H1 (cell line): Measurements from ENCODE around the gene PCDHA1. TPM values are rescaled to one million over a fixed set of nuclear protein-coding genes. Genes with fewer than 3 reads are reported as not detected.

Source experiments
- BCL11A ChIP-seq, 2 experiments: IDR thresholded peaks; one replicate each; pipeline ENCODE4 v1.6.1; 2011; ENCODE audit warnings: low read depth in 2 of 2, low read length in 2 of 2, mild to moderate bottlenecking in 2 of 2
- BRCA1 ChIP-seq: IDR thresholded peaks from 2 replicates; pipeline ENCODE4 v1.6.1; 2012; ENCODE audit warnings: low read depth, low read length, improper control_type of control experiment
- CBX8 ChIP-seq: fragments of 300-800, 300-1000 bp; sonication (generic); IDR thresholded peaks from 2 replicates; pipeline ENCODE4 v1.7.1; 2016; ENCODE audit warnings: low read depth, low read length, borderline replicate concordance
- E2F6 ChIP-seq: IDR thresholded peaks from 2 replicates; pipeline ENCODE4 v1.6.1; 2012; ENCODE audit warnings: inconsistent platforms
- EP300 ChIP-seq, 2 experiments: IDR thresholded peaks; 1 replicate in 1 of 2; 2 replicates in 1 of 2; pipeline ENCODE4 v1.6.1; 2011 to 2012; ENCODE audit warnings: low read depth in 2 of 2, low read length in 2 of 2, mild to moderate bottlenecking in 2 of 2, borderline replicate concordance in 1 of 2, inconsistent platforms in 1 of 2, moderate library complexity in 1 of 2
- EZH2 ChIP-seq: fragments of 200-600 bp; sonication (generic); IDR thresholded peaks from 2 replicates; pipeline ENCODE4 v1.7.1; 2012; ENCODE audit warnings: low read depth, mild to moderate bottlenecking, moderate library complexity, low read length, inconsistent platforms; ENCODE audit not compliant: severe bottlenecking
- JUN ChIP-seq: IDR thresholded peaks from 2 replicates; pipeline ENCODE4 v1.6.1; 2011; ENCODE audit warnings: low read depth, mild to moderate bottlenecking, improper control_type of control experiment, low read length
- JUND ChIP-seq: IDR thresholded peaks from 2 replicates; pipeline ENCODE4 v1.6.1; 2011; ENCODE audit warnings: mild to moderate bottlenecking, improper control_type of control experiment, low read length
- KDM1A ChIP-seq: fragments of 200-600, 300-600 bp; sonication (generic); IDR thresholded peaks from 2 replicates; pipeline ENCODE4 v1.7.1; 2016; ENCODE audit warnings: mild to moderate bottlenecking, low read length, borderline replicate concordance
- NANOG ChIP-seq: IDR thresholded peaks from 2 replicates; pipeline ENCODE4 v1.6.1; 2011; ENCODE audit warnings: low read length, low read depth, mild to moderate bottlenecking, inconsistent platforms; ENCODE audit not compliant: insufficient read depth, poor library complexity, severe bottlenecking
- NRF1 ChIP-seq: IDR thresholded peaks from 2 replicates; pipeline ENCODE4 v1.6.1; 2011; ENCODE audit warnings: mild to moderate bottlenecking, low read depth, low read length, improper control_type of control experiment
- PHF8 ChIP-seq: fragments of 200-600 bp; sonication (generic); conservative IDR thresholded peaks from 2 replicates; pipeline ENCODE4 v1.7.1; 2012; ENCODE audit warnings: low read depth, mild to moderate bottlenecking, inconsistent platforms, low read length, moderate library complexity
- POLR2AphosphoS5 ChIP-seq: IDR thresholded peaks from 2 replicates; pipeline ENCODE4 v1.6.1; 2011; ENCODE audit warnings: low read depth, low read length
- POU5F1 ChIP-seq: IDR thresholded peaks from 2 replicates; pipeline ENCODE4 v1.6.1; 2011; ENCODE audit warnings: low read depth, mild to moderate bottlenecking, low read length, moderate library complexity
- RFX5 ChIP-seq: IDR thresholded peaks from 2 replicates; pipeline ENCODE4 v1.6.1; 2011; ENCODE audit warnings: low read depth, low read length, improper control_type of control experiment, borderline replicate concordance
- RXRA ChIP-seq: IDR thresholded peaks from 2 replicates; pipeline ENCODE4 v1.6.1; 2011; ENCODE audit warnings: low read depth, mild to moderate bottlenecking, low read length, moderate library complexity; ENCODE audit not compliant: insufficient read depth
- SP4 ChIP-seq: IDR thresholded peaks from 2 replicates; pipeline ENCODE4 v1.6.1; 2012; ENCODE audit warnings: low read length, inconsistent platforms
- SRF ChIP-seq: IDR thresholded peaks from 2 replicates; pipeline ENCODE4 v1.6.1; 2011; ENCODE audit warnings: mild to moderate bottlenecking, low read depth, low read length, moderate library complexity
- TAF1 ChIP-seq: IDR thresholded peaks from 2 replicates; pipeline ENCODE4 v1.6.1; 2011; ENCODE audit warnings: mild to moderate bottlenecking, low read depth, low read length
- polyA plus RNA-seq, 7 experiments: library from polyadenylated mRNA; depleted of rRNA in 3 of 7; stranded (reverse) in 5 of 7; unstranded in 2 of 7; fragments of >200 nt in 5 of 7; fragments of 200-250 nt in 2 of 7; gene quantifications; 1 replicate in 5 of 7; 2 replicates in 1 of 7; 4 replicates in 1 of 7; pipeline versions ENCODE4 v1.2.1 to v1.2.3, GENCODE V29; 2011 to 2013; ENCODE audit warnings: missing spikeins in 2 of 7, mixed read lengths in 2 of 7
- total RNA-seq: library from RNA; stranded (reverse); fragmentation: NEBNext Ultra II Directional; extraction: Animal tissue kit (Norgen Biotek cat#: 25700); gene quantifications from 2 replicates; pipeline ENCODE4 v1.2.1, GENCODE V29; 2021
- TF ChIP-seq, protein P1 (sequence below): IDR thresholded peaks from 2 replicates; pipeline ENCODE4 v1.6.1; 2012; ENCODE audit warnings: low read length, inconsistent platforms
- TF ChIP-seq, protein P2 (sequence below), 3 experiments: IDR thresholded peaks; 1 replicate in 2 of 3; 2 replicates in 1 of 3; pipeline versions ENCODE4 v1.5.1 to v1.6.1; 2011; ENCODE audit warnings: low read length in 3 of 3, mild to moderate bottlenecking in 3 of 3, inconsistent platforms in 2 of 3, low read depth in 1 of 3, moderate library complexity in 1 of 3; ENCODE audit not compliant: insufficient read depth in 1 of 3; ENCODE audit errors: control extremely low read depth in 1 of 3

PCDHA1 gene
- total and polyA plus RNA-seq, 2 of the 8 experiments (the other 6 are each of a cell fraction or from before 2014, with no cell fraction given), result 0.23 to 0.50 TPM

DNA sequence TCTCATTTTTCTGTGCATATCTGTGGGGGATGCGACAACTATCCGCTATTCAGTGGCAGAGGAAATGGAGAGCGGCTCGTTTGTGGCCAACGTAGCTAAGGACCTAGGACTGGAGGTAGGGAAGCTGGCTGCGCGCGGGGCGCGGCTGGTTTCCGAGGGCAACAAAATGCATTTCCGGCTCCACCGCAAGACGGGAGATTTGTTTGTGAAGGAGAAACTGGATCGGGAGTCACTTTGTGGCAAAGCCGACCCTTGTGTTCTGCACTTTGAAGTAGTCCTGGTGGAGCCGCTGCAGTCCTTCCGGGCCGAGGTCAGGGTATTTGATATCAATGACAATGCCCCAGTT lies 265.6 kb downstream of the PCDHA1 start (continued):
- no peak for TF ChIP-seq RXRA
- TF ChIP-seq, protein P1, sequence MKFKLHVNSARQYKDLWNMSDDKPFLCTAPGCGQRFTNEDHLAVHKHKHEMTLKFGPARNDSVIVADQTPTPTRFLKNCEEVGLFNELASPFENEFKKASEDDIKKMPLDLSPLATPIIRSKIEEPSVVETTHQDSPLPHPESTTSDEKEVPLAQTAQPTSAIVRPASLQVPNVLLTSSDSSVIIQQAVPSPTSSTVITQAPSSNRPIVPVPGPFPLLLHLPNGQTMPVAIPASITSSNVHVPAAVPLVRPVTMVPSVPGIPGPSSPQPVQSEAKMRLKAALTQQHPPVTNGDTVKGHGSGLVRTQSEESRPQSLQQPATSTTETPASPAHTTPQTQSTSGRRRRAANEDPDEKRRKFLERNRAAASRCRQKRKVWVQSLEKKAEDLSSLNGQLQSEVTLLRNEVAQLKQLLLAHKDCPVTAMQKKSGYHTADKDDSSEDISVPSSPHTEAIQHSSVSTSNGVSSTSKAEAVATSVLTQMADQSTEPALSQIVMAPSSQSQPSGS, result no peak
- TF ChIP-seq RFX5, result no peak
- TF ChIP-seq BRCA1, result no peak
- no peak for TF ChIP-seq SRF
- TF ChIP-seq EZH2, result no peak
- TF ChIP-seq JUN, result no peak
- TF ChIP-seq PHF8, result peak; percentile 29; the same call in 1 of the 2 replicates
- no peak for TF ChIP-seq BCL11A (IDR thresholded peaks at IDR 0.05; ENCODE audit: low read depth in 2 of 2, low read length in 2 of 2)
- no peak for TF ChIP-seq POU5F1
- no peak for TF ChIP-seq EP300 (IDR thresholded peaks at IDR 0.05; ENCODE audit: borderline replicate concordance in 1 of 2, low read depth in 2 of 2, low read length in 2 of 2)
- TF ChIP-seq CBX8, result no peak
- no peak for TF ChIP-seq TAF1
- no peak for TF ChIP-seq KDM1A
- TF ChIP-seq POLR2AphosphoS5, result no peak
- TF ChIP-seq NANOG, result no peak
- no peak for TF ChIP-seq E2F6
- TF ChIP-seq NRF1, result no peak
- TF ChIP-seq, protein P2, sequence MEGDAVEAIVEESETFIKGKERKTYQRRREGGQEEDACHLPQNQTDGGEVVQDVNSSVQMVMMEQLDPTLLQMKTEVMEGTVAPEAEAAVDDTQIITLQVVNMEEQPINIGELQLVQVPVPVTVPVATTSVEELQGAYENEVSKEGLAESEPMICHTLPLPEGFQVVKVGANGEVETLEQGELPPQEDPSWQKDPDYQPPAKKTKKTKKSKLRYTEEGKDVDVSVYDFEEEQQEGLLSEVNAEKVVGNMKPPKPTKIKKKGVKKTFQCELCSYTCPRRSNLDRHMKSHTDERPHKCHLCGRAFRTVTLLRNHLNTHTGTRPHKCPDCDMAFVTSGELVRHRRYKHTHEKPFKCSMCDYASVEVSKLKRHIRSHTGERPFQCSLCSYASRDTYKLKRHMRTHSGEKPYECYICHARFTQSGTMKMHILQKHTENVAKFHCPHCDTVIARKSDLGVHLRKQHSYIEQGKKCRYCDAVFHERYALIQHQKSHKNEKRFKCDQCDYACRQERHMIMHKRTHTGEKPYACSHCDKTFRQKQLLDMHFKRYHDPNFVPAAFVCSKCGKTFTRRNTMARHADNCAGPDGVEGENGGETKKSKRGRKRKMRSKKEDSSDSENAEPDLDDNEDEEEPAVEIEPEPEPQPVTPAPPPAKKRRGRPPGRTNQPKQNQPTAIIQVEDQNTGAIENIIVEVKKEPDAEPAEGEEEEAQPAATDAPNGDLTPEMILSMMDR (IDR thresholded peaks at IDR 0.05; ENCODE audit: control extremely low read depth in 1 of 3, insufficient read depth in 1 of 3, low read depth in 1 of 3, low read length in 3 of 3), result no peak
- no peak for TF ChIP-seq JUND
- no peak for TF ChIP-seq SP4
